HG03095 (cell line): ENCODE measurements around the gene SAMHD1.
"Not testable (repeated sequence)": the region's sequence is repeated elsewhere in the genome, so short reads cannot be mapped to it uniquely, and the experiment has no call there.

ENCODE experiments used
- ATAC-seq: cut with Tn5 transposase; IDR thresholded peaks from one replicate; pipeline ENCODE4 v1.9.1; 2021; ENCODE audit warnings: moderate library complexity; ENCODE audit not compliant: unreplicated experiment

SAMHD1 gene

DNA sequence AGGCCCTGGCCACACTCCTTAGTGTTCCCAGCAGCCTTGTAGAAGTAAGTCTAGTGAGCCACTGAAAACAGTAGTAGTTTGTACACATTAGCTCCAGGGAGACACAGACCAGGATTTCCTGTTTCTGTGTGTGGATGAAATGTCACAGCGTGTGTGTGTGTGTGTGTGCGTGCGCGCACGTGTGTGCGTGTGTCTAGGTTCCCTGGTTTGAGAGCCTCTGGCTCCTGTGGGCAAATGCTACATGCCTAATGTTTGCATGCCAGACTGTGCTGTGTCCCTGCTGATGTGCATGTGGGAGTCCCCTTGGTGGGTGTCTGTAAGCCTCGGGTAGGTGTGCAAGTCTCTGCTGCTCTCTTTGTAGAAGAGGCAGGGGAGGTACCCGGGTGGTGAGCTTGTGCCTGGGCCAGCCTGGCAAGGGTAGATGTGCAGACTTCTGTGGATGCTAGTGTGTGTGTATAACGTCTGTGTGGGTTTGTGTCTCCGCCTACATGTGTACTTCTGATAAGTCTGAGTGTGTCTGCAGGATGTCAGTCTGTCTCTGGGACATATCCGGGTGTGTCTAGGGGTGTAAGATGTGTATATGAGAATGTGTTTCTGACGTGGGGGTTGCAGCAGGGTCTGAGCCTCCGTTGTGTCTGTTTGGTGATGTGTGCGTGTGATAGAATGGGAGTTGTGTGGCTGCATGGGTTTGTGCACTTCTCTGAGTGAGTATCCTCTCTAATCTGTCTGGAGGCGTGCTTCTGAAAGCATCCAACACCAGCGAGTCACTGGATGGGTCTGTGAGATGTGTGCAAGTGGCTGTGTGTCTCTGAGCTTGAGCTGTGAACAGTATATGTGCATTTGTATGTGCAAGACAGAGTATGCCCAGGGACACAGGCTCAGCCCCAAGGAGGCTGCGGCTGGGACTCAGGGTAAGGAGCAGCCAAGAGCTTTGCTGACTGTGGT, 94.5 kb downstream of the SAMHD1 start:
- no peak for ATAC-seq

DNA sequence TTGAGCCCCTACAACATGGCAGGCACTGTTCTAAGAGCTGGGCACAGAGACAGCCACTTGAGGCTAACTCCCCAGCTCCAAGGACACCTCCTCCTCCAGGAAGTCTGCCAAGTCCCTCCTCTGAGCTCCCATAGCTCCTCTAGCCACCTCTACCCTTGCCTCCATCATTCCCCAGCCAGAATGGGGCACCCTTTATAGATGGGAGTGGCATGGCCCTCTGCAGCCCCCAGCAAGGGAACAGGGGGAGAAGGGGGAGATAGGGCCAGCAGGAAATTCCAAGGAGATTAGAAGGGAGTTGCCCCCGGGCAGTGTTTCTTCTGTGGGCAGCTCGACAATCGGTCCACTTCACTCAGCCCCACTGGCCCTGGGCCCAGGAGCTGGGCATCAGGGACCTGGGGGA, 95.3 kb downstream of the SAMHD1 start:
- no peak for ATAC-seq

DNA sequence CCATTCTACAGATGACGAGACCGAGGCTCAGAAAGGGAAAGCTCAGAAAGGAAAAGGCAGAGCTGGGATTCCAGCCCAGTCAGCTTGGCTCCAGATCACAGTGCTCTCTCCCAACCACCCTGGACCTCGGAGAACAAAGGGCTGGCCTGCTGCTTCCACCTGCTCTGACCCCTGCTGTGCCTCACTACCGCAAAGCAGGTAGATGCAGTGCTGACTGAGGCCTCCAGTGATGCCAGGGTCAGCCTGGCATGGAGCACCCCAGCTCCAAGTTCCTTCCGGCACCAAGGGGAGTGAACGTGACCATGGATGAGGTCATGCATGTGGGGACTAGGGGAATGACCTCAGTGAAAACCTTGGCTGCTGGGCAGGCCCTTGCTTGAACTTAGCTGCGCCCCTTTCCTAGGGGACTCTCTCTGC, 96.3 kb downstream of the SAMHD1 start:
- no peak for ATAC-seq

DNA sequence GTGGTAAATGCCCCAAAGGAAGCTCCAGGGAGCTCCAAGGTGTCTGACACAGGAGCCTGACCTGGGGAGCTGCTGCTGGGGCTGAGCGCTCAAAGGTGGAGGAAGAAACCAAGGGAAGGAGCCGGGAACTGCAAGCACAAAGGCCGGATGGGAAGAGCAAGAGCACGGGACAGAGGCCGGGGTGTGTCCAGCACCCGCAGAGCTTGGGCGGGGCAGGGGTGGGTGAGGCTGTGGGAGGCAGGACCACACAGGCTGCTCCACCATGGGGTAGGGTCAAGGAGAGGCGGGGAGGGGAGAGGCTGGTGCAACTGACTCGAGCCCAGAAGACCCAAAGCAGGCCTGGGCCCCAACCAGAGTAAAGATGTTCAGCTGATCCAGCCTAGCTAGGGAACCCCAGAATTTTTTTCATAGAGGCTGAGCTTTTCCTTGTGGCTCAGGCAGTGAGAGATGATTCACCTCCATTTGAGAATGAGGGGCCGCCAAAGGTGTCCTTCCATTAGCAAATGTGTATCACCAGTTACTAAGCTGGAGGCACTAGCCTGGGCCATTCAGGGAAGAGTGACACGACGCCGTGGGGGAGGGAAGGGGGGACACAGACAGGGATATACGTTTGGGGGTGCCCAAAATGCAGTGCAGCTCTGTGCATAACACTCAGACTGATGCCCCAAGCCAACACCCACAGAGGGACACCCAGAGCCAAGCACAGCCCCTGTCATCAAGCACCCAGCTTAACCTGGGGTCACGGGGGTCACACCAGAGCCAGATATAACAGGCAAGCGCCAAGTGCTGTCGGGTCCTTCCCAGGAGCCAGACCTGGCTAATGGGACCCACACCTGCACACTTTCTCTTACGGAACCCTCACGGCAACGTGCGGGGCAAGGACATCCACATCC, 96.9 kb downstream of the SAMHD1 start:
- no peak for ATAC-seq

DNA sequence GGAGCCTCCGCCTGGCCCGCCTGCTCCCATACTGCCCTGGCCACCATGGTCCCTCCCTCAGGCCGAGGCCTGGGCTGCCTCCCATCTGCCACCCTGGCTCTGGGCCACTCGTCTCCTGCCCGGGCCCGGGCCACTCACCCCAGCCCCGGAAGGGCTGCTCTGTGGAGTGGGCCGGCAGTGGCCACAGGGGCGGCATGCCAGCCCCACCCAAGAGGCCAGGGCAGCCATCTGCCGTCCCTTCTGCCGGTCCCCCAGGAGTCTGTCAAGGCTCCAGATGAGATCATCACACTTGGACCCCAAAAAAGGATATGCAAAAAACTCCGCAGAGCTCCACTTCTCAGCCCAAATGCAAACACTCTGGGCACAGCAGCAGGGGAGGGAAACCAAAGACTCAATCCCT, 99.3 kb downstream of the SAMHD1 start:
- peak; percentile 51 for ATAC-seq

DNA sequence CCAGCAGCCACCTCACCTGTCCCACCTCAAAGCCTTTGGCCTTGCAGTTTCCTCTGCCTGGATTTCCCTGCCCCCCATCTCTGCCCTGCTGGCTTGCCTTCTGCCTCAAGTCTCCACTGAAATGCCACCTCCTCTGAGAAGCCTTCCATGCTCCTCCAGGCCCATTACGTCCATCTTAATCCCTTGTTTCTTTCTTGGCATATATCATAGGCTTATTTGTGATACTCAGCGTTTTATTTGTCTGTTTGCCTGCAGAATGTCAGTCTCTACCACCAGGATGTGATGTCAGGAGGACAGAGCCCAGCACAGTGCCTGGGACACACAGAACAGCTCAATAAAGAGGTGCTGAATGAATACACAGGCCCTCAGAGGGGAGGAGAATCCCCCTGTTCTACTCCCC, 100.0 kb downstream of the SAMHD1 start:
- no peak for ATAC-seq

DNA sequence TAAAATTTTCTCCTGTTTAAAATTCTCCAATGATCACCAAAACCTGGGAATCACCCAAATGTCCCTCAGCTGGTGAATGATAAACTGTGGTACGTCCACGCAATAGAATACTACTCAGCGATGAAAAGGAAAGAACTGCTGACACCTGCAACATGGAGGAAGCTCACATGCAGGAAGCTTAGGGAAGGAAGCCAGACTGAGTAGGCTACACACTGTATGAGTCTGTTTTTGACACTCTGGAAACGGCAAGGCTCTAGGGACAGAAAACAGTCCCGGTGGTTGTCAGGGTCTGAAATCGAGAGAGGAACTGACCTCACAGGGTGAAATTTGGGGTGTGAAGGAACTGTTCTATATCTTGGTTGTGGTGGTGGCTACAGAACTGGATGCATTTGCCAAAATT, 100.7 kb downstream of the SAMHD1 start:
- ATAC-seq, result no peak

DNA sequence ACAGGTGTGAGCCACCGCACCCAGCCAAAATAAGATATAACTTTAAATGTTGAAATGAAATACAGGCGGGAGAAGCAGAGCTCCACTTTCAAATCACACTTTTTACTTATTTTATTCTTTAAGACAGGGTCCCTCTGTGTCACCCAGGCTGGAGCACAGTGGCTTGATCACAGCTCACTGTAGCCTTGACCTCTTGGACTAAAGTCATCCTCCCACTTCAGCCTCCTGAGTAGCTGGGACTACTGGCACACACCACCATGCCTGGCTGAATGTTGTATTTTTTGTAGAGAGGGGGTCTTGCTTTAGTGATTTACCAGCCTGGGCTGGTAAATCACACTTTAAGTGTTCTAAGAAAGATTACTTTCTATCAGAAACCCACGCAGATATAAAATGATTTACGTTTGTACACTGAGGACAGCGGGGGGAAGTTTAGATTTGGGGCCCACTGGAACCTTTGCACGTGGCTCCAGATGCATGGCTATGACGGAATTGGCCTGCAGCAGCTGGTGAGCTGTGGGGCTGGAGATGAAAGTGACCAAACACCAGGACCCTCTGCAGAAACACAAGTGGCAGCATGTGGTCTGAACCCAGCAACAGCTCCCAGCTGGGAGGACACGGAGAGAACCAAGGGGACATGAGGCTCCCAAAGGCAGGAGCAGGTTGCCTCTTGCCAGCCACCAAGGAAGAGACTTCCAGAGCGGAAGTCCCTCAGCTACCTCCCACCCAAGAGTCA, 102.0 kb downstream of the SAMHD1 start:
- ATAC-seq, result no peak

DNA sequence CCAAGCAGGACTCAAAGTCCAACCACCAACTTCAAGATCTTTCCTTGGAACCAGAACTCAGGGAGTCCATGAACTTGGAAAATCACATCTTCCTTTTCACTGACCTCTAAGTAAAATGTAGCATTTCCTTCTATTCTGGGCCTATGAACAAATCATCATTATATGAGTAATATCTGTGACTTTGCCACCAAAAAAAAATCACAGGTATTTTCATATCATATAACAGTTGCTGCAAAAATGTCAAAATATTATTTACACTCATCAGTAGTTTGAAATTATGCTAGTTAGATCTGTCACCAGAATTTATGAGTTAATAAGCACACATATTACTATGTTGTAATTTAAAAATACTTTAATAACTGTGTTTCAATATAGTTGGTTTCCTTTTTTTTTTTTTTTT, 102.8 kb downstream of the SAMHD1 start:
- ATAC-seq, result no peak

DNA sequence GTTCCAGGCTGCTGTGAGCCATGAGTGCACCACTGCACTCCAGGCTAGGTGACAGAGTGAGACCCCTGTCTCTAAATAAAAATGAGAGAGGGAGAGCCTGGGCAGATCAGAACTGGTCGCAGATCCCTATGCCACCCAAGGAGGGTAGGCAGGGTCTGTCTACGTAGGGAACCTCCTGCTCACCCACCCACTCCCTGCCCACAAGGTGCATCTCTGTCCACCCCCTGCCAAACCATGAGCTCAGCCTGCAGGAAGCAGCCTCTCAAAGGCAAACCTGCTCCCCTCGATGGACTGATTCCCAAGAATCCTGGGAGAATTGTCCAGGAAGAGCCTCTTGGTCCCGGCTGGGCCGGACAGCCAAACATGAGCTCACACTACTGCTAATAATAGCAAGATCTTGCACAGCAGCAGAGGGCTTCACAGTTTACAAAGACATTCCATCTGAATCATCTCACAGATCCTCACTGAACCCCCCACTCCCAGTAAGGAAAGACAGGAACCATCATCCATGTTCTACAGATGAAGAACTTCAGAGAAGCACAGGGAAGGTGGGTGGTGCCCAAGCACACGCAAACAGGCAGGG, 103.3 kb downstream of the SAMHD1 start:
- no peak for ATAC-seq

DNA sequence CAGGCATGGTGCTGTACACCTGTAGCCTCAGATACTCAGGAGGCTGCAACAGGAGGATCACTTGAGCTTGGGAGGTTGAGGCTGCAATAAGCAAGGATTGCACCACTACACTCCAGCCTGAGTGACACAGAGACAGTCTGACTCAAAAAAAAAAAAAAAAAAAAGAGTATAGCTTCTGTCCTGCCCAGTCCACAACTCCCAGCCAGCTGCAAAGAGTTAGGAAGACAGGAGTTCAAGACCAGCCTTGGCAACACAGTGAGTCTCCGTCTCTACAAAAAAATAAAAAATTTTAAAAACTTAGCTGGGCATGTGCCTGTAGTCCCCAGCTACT, 103.8 kb downstream of the SAMHD1 start:
- ATAC-seq, result no peak

DNA sequence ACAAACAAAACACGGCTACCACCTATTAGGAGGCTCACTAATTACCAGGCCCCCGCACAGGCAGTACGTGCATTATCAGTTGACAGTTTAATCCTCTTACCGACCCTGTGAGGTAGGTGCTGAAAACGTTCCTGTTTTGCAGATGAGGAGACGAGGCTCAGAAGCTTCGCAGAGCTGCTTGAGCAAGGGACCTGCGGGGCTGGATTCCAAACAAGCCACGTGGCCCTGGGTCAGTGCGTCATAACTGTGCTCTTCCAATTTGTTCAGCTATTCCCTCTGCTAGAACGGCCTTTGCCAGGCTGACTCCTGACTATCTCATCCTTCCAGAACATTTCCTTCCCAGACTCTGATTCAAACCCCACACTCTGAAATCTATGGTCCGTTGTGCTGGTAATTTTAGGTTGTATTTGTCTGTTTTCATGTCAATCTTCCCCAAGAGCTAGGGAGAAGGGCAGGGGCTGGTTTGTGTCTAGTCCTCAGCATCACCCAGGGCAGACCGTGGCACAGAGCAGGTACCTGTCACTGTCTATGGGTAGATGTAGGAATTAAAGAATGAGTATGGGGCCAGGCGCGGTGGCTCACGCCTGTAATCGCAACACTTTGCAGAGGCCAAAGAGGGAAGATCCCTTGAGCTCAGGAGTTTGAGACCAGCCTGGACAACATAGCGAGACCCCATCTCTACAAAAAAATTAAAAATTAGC, 104.3 kb downstream of the SAMHD1 start:
- ATAC-seq, result no peak

DNA sequence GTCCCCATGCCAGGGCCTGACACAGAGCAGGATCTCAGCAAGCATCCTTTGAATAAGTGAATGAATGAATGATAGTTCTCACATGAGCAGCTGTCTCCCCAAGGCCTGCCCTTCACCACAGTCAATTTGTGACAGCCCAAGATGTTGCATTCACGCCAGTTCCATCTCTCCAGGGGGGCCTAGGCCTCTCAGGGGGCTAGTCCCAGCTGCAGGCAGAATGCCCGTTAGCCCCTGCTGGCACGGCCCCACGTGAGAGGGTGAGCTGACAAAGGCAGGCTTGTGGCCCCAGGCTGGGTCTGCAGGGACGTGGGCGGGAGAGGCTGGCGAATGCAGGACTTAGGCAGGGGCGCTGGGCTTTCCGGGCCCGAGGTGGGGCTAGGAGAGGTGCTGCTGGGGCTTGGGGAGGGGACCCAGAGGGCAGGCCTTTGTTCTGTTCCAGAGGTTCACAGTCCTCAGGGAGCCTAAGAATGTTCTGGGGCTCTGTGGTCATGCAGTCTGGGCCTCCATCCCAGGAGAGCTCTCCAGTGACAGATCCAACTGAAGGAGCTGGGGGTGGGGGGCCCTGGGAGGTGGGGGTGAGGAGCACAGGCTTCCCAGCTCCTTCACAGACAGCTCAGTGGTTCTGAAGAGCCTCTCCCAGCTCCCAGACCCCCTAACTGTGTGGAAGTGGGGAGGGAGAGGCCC, 106.1 kb downstream of the SAMHD1 start:
- ATAC-seq, result no peak

DNA sequence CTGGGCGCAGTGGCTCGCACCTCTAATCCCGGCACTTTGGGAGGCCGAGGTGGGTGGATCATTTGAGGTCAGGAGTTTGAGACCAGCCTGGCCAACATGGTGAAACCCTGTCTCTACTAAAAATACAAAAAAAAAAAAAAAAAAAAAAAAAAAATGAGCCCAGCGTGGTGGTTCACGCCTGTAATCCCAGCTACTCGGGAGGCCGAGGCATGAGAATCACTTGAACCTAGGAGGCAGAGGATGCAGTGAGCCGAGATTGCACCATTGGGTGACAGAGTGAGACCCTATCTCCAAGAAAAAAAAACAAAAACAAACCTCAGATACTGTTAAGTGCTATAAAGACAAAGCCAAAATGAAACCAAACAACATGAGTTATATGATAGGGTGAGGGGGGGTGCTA, 110.5 kb downstream of the SAMHD1 start:
- not testable (repeated sequence) for ATAC-seq
